Measurements from ENCODE around the gene DOC2A.

Gene DOC2A

DNA sequence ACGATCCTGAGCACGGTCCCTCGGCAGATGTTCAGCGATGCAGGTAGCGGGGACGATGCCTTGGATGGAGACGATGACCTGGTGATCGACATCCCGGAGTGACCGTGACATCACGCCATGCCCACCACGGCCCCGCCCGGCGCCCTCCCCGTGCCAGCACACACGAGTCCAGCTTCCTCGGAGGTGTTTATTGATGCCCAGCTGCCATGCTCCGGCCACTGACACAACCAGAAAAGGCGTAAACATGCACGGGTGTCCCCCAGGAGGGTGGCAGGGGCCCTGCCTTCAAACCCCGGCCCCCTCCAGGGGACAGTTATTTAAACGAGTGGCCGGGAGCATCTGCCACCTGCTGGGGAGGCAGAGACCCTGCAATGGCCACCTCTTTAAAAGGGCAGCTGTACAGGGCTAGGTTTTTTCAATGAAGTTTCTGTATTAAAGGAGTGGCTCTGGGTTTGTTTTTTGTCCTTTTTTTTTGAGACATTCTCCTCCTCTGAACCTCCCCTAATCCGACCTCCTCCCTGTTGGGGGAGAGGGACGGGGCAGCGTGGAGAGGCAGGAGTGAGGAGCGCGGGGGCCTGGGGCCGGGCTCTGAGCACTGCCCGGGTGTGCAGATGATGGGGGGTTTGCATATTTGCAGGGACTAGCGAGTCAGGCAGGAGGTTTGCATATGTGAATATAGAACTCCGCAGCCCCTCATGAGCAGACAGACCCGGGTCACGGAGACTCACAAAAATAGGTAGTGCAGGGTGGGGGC, 5.3 kb downstream of the DOC2A start:
- DNase-seq (ENCODE audit: low read depth), result no peak

DNA sequence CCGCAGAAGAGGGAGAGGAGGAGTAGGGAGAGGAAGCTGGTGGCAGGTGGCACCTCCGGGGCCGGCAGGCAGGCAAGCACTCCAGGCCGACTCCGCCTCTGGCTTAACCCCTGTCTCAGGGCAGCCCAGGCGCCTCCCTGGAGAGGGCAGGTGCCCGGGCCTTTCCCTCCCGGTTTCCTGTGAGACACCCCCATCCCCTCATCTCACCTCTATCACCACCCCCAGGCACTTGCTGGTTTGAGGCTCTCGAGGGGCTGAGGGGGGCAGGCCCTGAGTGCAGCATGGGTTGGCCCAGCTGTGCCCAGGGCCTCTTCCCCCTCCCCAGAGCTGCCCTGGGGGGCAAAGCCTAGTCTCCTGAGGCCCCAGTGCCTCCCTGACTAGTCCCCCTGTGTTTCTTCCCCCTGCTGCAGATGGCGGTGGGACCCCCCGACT, 6.0 kb downstream of the DOC2A start:
- DNase-seq (ENCODE audit: low read depth), result no peak

DNA sequence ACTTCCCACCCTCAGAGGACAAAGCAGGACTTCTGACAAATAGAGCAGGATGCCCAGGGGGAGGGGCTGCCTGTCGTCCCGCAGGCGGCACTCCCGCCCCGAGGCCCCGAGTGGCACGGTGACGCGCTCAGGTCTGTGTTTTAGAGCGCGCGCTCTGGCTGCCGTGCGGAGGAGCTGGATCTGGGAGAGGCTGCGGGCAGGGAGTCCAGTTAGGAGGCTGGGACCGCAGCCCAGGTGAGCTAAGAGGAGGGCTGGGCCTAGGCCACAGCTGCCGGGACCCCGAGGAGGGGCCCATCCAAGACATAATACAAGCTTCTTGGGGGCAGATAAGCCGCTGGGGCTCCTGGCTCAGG, 6.4 kb downstream of the DOC2A start:
- DNase-seq (ENCODE audit: low read depth), result no peak

DNA sequence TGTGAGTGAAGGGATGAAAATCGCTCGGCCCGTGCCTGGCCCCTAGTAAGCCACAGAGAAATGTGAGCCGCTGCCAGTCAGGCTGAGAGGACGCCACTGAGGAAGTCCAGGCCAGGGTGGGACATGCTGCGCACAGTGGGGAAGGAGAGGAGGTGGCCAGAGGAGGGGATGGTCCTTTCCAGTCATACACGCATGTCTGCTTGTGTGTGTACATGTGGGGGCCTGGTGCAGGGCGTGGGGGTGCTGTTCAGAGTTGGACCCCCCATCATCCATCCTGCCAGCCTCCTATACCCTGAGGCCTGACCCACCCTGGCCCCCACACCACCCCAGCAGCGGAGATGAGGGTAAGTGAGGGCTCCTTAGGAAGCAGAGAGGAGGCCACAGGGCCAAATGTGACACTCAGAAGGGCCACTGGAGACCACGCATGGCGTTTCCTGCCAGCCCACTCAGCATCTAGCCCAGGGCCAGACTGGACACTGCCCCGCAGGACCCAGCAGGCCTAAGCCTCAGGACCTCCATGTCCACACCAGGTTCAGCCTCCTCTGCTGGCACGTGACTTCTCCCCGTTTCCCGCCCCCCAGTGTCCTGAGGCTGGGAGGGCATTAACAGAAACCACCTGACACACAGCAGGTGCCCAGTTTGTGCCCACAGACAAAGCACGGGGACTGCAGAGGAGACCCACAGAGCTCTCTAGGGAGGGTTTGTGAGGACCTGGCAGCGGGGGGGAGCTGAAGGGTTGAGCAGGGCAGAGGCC, 7.0 kb downstream of the DOC2A start:
- no peak for DNase-seq (ENCODE audit: low read depth)

- DNase-seq (ENCODE audit: low read depth), result no peak
These were observed 8.0 kb downstream of the DOC2A start for GRCh38 chr16:30002614-30003346.

- no peak for DNase-seq (ENCODE audit: low read depth)
These were observed 9.8 kb downstream of the DOC2A start for GRCh38 chr16:30000735-30001631.

- DNase-seq (ENCODE audit: low read depth), result no peak
These were observed 11.2 kb downstream of the DOC2A start for GRCh38 chr16:29999605-30000004.

- no peak for DNase-seq (ENCODE audit: low read depth)
These were observed 14.0 kb downstream of the DOC2A start for GRCh38 chr16:29996766-29997250.

- peak; percentile 99 for DNase-seq (ENCODE audit: low read depth)
These were observed 14.7 kb downstream of the DOC2A start, which contains the start of gene INO80E for GRCh38 chr16:29995911-29996765. INO80E (plus strand) TSS chr16:29996241; CDS start chr16:29996311, 70 bp downstream.

GRCh38 chr16:29995324-29995910, 15.4 kb downstream of the DOC2A start, which contains the start of gene HIRIP3:
HIRIP3 (minus strand) TSS chr16:29995617; CDS start chr16:29995605, 12 bp downstream.
- peak; percentile 79 for DNase-seq (ENCODE audit: low read depth)

DNA sequence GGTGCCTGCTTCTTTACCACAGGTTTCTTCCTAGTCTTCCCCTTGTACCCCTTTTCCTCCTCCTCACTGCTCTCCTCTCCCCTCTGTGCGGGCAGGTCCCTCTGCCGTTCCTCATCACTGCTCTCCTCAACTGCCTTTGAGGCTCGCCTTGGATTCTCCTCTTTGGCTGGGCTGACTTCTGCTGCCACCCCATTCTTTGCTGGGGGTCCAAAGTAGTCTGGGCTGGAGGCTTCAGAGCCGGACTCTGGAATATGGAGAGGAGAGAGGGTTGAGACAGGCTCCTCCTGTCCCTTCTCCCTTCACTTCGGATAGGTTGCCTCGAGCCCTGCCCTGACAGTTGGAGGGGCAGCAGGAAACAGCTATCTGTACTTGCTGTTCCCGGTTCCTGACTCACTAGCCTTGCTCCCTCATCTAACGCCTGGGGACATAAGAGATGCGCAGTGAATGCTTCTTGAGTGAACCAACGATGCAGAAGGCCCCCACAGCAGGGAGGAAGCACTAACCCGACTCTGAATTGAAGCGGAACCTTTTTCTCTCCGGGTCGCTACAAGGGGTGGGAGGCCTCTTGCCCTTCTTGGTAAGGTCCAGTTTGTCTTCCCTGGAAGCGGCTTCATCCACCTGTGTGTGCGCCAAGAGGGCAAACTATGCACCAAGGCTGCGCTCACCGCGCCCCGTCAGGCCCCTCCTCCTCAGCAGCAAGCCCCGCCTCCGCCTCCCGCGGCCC, 16.1 kb downstream of the DOC2A start:
- DNase-seq (ENCODE audit: low read depth), result peak; percentile 63

DNA sequence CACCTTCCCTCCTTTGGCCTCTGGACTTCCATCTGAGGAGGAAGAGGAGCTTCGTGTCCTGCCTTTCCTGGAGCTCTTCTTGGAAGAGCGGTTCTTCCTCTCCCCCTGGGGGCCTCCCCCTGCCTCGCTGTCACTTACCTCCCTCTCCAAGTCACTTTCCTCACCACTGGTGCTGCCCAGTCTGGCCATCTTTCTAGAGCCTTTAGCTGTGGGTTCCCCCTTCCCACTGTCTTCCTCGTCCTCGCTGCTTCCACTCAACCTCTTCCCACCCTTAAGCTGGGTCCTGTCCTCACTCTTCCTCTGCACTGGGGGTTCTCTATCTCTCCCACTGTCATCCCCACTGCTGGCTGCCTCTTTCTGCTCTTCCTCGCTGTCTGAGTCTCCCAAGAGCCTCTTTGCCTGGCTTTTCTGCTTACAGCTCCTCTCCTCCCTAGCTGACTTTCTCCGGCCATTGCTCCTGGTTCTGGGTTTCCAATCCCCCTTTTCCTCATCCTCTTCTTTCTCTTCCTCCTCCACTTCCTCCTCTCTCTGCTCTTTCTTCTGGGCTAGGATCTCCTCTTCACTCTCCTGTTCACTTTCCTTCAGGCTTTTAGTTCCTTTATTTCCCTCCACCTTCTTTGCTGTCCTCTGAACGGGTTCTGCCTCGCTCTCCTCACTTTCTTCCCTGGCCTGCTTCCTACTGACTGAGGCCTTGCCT, 16.8 kb downstream of the DOC2A start:
- DNase-seq (ENCODE audit: low read depth), result no peak

- no peak for DNase-seq (ENCODE audit: low read depth)
These were observed 17.5 kb downstream of the DOC2A start for GRCh38 chr16:29993191-29993902.

DNA sequence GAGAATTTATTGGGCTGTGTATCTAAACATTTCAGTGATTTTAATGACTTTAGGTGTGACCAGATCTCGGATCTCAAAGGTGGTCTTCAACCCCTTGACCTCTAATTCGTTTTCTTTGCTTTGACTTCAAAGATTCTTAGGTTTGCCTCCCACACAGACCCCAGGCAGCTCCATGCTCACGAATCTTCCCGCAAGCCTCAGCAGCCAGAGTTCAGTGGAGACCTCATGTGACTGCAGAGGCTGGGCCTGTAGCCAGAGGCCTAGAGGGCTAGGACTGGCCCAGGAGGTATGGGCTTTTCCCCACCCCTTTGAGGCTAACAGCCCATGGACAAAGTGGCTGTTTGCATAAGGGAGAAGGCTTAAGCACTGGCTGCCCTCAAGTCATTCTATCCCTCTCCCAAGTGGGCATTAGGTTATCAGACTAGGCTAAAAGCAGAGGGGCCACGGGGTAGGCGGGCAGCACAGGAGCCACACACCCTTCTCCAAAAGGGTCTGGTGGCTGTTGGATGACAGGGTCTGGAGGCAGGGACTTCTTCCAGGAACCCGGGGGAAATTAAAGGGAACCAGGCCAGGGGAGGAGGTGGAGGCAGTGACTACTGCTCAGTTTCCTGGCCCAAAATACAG, 18.4 kb downstream of the DOC2A start:
- DNase-seq (ENCODE audit: low read depth), result no peak

DNA sequence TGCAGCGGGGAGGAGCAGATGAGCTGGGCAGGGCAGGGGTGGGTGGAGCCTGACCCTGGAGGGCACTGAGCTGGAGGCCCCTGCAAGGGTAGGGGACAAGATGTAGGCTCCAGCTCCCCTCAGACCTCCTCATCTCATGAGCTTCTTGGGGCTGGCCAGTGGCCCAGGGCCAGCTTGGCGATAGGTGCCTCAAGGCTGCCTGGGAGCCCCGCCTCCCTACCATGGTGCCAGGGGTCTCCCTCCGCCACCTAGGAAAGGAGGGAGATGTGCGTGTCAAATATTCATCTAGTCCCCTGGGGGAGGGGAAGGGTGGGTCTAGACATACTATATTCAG, 19.3 kb downstream of the DOC2A start:
- DNase-seq (ENCODE audit: low read depth), result no peak

DNA sequence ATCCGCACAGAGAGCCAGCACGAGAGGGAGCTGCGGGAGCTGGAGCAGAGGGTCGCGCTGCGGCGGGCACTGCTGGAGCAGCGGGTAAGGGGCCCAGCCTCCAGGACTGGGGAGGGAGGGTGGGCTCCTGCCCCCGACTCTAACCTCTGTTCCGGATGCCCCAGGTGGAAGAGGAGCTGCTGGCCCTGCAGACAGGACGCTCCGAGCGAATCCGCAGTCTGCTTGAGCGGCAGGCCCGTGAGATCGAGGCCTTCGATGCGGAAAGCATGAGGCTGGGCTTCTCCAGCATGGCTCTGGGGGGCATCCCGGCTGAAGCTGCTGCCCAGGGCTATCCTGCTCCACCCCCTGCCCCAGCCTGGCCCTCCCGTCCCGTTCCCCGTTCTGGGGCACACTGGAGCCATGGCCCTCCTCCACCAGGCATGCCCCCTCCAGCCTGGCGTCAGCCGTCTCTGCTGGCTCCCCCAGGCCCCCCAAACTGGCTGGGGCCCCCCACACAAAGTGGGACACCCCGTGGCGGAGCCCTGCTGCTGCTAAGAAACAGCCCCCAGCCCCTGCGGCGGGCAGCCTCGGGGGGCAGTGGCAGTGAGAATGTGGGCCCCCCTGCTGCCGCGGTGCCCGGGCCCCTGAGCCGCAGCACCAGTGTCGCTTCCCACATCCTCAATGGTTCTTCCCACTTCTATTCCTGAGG, 19.8 kb downstream of the DOC2A start:
- no peak for DNase-seq (ENCODE audit: low read depth)

GRCh38 chr16:29990034-29990433, 20.8 kb downstream of the DOC2A start:
- no peak for DNase-seq (ENCODE audit: low read depth)

Measured in activated T-helper 1 cell treated with Interleukin-2 at 50 U/mL for 16 hours (primary cell).